H9 (cell line): ENCODE measurements around the gene PTBP2. TPM values are rescaled to one million over a fixed set of nuclear protein-coding genes. Genes with fewer than 3 reads are reported as not detected.

Source experiments
- DNase-seq: peaks from one replicate; pipeline ENCODE4 v3.0.0-alpha.2; 2017
- H2AFZ ChIP-seq: one replicate; pipeline ENCODE4 v1.6.1; 2013; ENCODE audit warnings: mild to moderate bottlenecking, low read length, control low read depth, moderate library complexity
- H2AK5ac ChIP-seq: 2 replicates; pipeline ENCODE4 v1.6.1; 2013; ENCODE audit warnings: low read length, control low read depth, mixed read lengths; ENCODE audit not compliant: insufficient read length
- H2BK120ac ChIP-seq: one replicate; pipeline ENCODE4 v1.6.1; 2013; ENCODE audit warnings: low read depth, mild to moderate bottlenecking, low read length, control low read depth, inconsistent platforms; ENCODE audit not compliant: poor library complexity, severe bottlenecking
- H2BK12ac ChIP-seq: 2 replicates; pipeline ENCODE4 v1.6.1; 2013; ENCODE audit warnings: low read length, control low read depth, mixed read lengths, low read depth; ENCODE audit not compliant: insufficient read length
- H2BK15ac ChIP-seq: 2 replicates; pipeline ENCODE4 v1.6.1; 2013; ENCODE audit warnings: low read depth, low read length, control low read depth
- H2BK20ac ChIP-seq: one replicate; pipeline ENCODE4 v1.6.1; 2013; ENCODE audit warnings: low read depth, mild to moderate bottlenecking, low read length, control low read depth, inconsistent platforms; ENCODE audit not compliant: poor library complexity, severe bottlenecking
- H2BK5ac ChIP-seq: 2 replicates; pipeline ENCODE4 v1.6.1; 2013; ENCODE audit warnings: low read length, control low read depth, mixed read lengths; ENCODE audit not compliant: insufficient read length
- H3K14ac ChIP-seq: 2 replicates; pipeline ENCODE4 v1.6.1; 2013; ENCODE audit warnings: low read length, control low read depth; ENCODE audit not compliant: insufficient read depth
- H3K18ac ChIP-seq: 2 replicates; pipeline ENCODE4 v1.6.1; 2013; ENCODE audit warnings: low read depth, mild to moderate bottlenecking, mixed read lengths, low read length, control low read depth; ENCODE audit not compliant: insufficient read length
- H3K23ac ChIP-seq: 2 replicates; pipeline ENCODE4 v1.6.1; 2013; ENCODE audit warnings: low read length, control low read depth, mixed read lengths, low read depth; ENCODE audit not compliant: insufficient read length
- H3K23me2 ChIP-seq: 2 replicates; pipeline ENCODE4 v1.6.1; 2013; ENCODE audit warnings: low read depth, mild to moderate bottlenecking, mixed read lengths, low read length, control low read depth; ENCODE audit not compliant: insufficient read length, poor library complexity, severe bottlenecking
- H3K27ac ChIP-seq: 2 replicates; pipeline ENCODE4 v1.5.1; 2013; ENCODE audit warnings: low read length, control low read depth, mixed read lengths, low read depth; ENCODE audit not compliant: insufficient read length
- H3K27me3 ChIP-seq: 2 replicates; pipeline ENCODE4 v1.6.1; 2013; ENCODE audit warnings: low read length, control low read depth, inconsistent platforms; ENCODE audit not compliant: insufficient read depth
- H3K4ac ChIP-seq: 2 replicates; pipeline ENCODE4 v1.6.1; 2013; ENCODE audit warnings: low read depth, mild to moderate bottlenecking, control low read depth, inconsistent platforms, low read length, moderate library complexity
- H3K4me1 ChIP-seq: 2 replicates; pipeline ENCODE4 v1.6.1; 2013; ENCODE audit warnings: low read length, control low read depth, inconsistent platforms; ENCODE audit not compliant: insufficient read depth
- H3K4me2 ChIP-seq: 2 replicates; pipeline ENCODE4 v1.6.1; 2013; ENCODE audit warnings: low read length, control low read depth, mixed read lengths; ENCODE audit not compliant: insufficient read length, insufficient read depth
- H3K56ac ChIP-seq: 2 replicates; pipeline ENCODE4 v1.6.1; 2013; ENCODE audit warnings: low read depth, mild to moderate bottlenecking, mixed read lengths, low read length, control low read depth; ENCODE audit not compliant: insufficient read length
- H3K79me1 ChIP-seq: 2 replicates; pipeline ENCODE4 v1.6.1; 2013; ENCODE audit warnings: low read depth, mild to moderate bottlenecking, moderate library complexity, low read length, control low read depth, inconsistent platforms; ENCODE audit not compliant: insufficient read depth, poor library complexity, severe bottlenecking
- H3K79me2 ChIP-seq: 2 replicates; pipeline ENCODE4 v1.6.1; 2013; ENCODE audit warnings: low read length, control low read depth, inconsistent platforms; ENCODE audit not compliant: insufficient read depth
- H3K9ac ChIP-seq: 2 replicates; pipeline ENCODE4 v1.6.1; 2013; ENCODE audit warnings: low read length, control low read depth, mixed read lengths; ENCODE audit not compliant: insufficient read length; ENCODE audit errors: extremely low read depth
- H3K9me3 ChIP-seq: one replicate; pipeline ENCODE4 v1.6.1; 2013; ENCODE audit warnings: low read depth, low read length, inconsistent platforms; ENCODE audit not compliant: control insufficient read depth
- H3T11ph ChIP-seq: one replicate; pipeline ENCODE4 v1.6.1; 2013; ENCODE audit warnings: mild to moderate bottlenecking, low read length, control low read depth, inconsistent platforms
- H4K20me1 ChIP-seq: one replicate; pipeline ENCODE4 v1.6.1; 2013; ENCODE audit not compliant: control insufficient read depth, insufficient read length, insufficient read depth
- H4K5ac ChIP-seq: 2 replicates; pipeline ENCODE4 v1.6.1; 2013; ENCODE audit warnings: low read depth, mild to moderate bottlenecking, mixed read lengths, low read length, control low read depth; ENCODE audit not compliant: insufficient read length
- H4K8ac ChIP-seq: replicated peaks from 2 replicates; pipeline ENCODE4 v1.6.1; 2013; ENCODE audit warnings: low read length, control low read depth, mixed read lengths, low read depth; ENCODE audit not compliant: insufficient read length
- H4K91ac ChIP-seq: 2 replicates; pipeline ENCODE4 v1.6.1; 2013; ENCODE audit warnings: low read depth, mild to moderate bottlenecking, moderate library complexity, mixed read lengths, low read length, control low read depth; ENCODE audit not compliant: insufficient read length
- H3K27ac Mint-ChIP-seq, 3 experiments: 2 replicates in 2 of 3; 3 replicates in 1 of 3; pipeline ENCODE4 v1.8.0; 2020 to 2021; ENCODE audit warnings: mixed read lengths in 3 of 3, mild to moderate bottlenecking in 1 of 3, moderate library complexity in 1 of 3
- H3K27me3 Mint-ChIP-seq: 2 replicates; pipeline ENCODE4 v1.8.0; 2021; ENCODE audit warnings: low read depth, mild to moderate bottlenecking, moderate library complexity, mixed read lengths
- H3K36me3 Mint-ChIP-seq, 3 experiments: 2 replicates in 2 of 3; 3 replicates in 1 of 3; pipeline ENCODE4 v1.8.0; 2020 to 2021; ENCODE audit warnings: low read depth in 3 of 3, mixed read lengths in 3 of 3; ENCODE audit not compliant: insufficient read depth in 1 of 3
- H3K4me1 Mint-ChIP-seq, 2 experiments: 2 replicates each; pipeline ENCODE4 v1.8.0; 2020; ENCODE audit warnings: mixed read lengths in 2 of 2
- H3K4me3 Mint-ChIP-seq, 2 experiments: 2 replicates in 1 of 2; 3 replicates in 1 of 2; pipeline ENCODE4 v1.8.0; 2020 to 2021; ENCODE audit warnings: mild to moderate bottlenecking in 2 of 2, mixed read lengths in 2 of 2, moderate library complexity in 1 of 2
- H3K9me3 Mint-ChIP-seq, 2 experiments: 2 replicates in 1 of 2; 3 replicates in 1 of 2; pipeline ENCODE4 v1.8.0; 2020; ENCODE audit warnings: mild to moderate bottlenecking in 2 of 2, mixed read lengths in 2 of 2, moderate library complexity in 1 of 2
- CTCF ChIP-seq: fragments of 200-600 bp; sonication (generic); conservative IDR thresholded peaks from 3 replicates; pipeline ENCODE4 v1.8.0; 2021; ENCODE audit warnings: antibody characterized with exemption, mild to moderate bottlenecking
- total RNA-seq: library from RNA; stranded (reverse); gene quantifications from 2 replicates; pipeline ENCODE4 v1.2.1, GENCODE V29; 2021

The PTBP2 gene
- total RNA-seq, 1 experiment from 2014 or later = 75.4 TPM

DNA sequence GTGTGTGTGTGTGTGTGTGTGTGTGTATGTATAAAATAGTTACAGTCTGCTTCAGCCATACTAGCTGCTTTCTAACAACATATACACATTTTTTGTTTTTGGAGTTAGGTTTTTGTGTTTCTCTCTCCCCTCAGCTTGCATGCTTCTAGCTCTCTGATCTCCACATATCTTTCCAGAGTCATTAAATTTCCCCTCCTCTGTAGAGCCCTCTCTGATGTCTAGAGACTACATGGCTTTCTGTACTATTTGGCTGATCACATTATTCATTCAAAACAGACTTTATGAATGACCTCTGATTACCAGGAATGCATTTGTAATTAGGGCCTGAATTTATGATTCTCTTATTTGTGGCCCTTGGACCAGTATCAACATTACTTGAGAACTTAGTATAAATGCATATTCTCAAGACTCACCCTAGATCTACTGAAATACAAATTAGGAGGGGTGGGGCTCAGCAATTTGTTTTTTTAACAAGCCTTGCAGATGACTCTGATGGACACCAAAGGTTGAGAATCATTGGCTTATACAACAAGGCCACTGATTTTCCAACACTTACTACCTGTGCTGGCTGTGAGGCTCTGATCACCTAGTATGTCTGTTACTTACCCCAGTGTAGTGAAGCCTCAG is 104.5 kb downstream of the PTBP2 start:
- no peaks in the 10 kb centered on the region for H3K79me2 ChIP-seq
- H3K27me3 ChIP-seq = no peaks in the 10 kb centered on the region
- no peak overlapping the region for H3K9ac ChIP-seq
- H3K4ac ChIP-seq = no peak overlapping the region
- no peak overlapping the region for H3K18ac ChIP-seq
- no peaks in the 10 kb centered on the region for H3K23me2 ChIP-seq
- H3K79me1 ChIP-seq = no peaks in the 10 kb centered on the region
- H3K14ac ChIP-seq = no peak overlapping the region
- H3K27ac ChIP-seq = no peak overlapping the region
- H2BK5ac ChIP-seq = no peak overlapping the region
- H3K9me3 ChIP-seq = no peaks in the 10 kb centered on the region
- no peak overlapping the region for H3K27ac Mint-ChIP-seq
- H2BK15ac ChIP-seq = no peak overlapping the region
- no peak overlapping the region for H4K91ac ChIP-seq
- no peak overlapping the region for H3K23ac ChIP-seq
- H2BK120ac ChIP-seq = no peak overlapping the region
- H3K9me3 Mint-ChIP-seq = no peaks in the 10 kb centered on the region
- H3K4me1 Mint-ChIP-seq = no peaks in the 10 kb centered on the region
- no peak overlapping the region for H4K5ac ChIP-seq
- H3K4me2 ChIP-seq = no peak overlapping the region
- H3K27me3 Mint-ChIP-seq = no peaks in the 10 kb centered on the region
- H3T11ph ChIP-seq = no peak overlapping the region
- no peaks in the 10 kb centered on the region for H3K4me1 ChIP-seq
- H2AK5ac ChIP-seq = no peak overlapping the region
- H2AFZ ChIP-seq = no peak overlapping the region
- no peak overlapping the region for H3K56ac ChIP-seq
- H3K4me3 Mint-ChIP-seq = no peak overlapping the region
- no peak for DNase-seq
- H4K20me1 ChIP-seq = no peaks in the 10 kb centered on the region
- H2BK20ac ChIP-seq = no peak overlapping the region
- peaks cover 0 to 4% (median 3%) of the 10 kb centered on the region in 3 experiments; a peak in 2 of 7 replicates for H3K36me3 Mint-ChIP-seq
- H2BK12ac ChIP-seq = no peak overlapping the region
- TF ChIP-seq CTCF = no peak
- no peak overlapping the region for H4K8ac ChIP-seq
